ENCODE measurements around the gene LAMC3.

- TF ChIP-seq CTCF (conservative IDR thresholded peaks at IDR 0.05; ENCODE audit: low read length) (no peak), EZH2phosphoT487 (IDR thresholded peaks at IDR 0.05; ENCODE audit: borderline replicate concordance, low read depth, low read length) (no peak)
These were observed 6.1 kb downstream of the LAMC3 start for GRCh38 chr9:131015112-131015511.
